Astrocyte of the spinal cord (primary cell): Measurements from ENCODE around the gene RBBP8NL.

Experiments used
- DNase-seq: peaks from one replicate; pipeline ENCODE4 v3.0.0; 2011; ENCODE audit warnings: low read depth, low spot score
- H3K4me3 ChIP-seq: 2 replicates; pipeline ENCODE4 v1.5.1; 2011; ENCODE audit warnings: low read depth, mild to moderate bottlenecking, low read length, moderate library complexity
- CTCF ChIP-seq: IDR thresholded peaks from 2 replicates; pipeline ENCODE4 v1.5.1; 2012; ENCODE audit warnings: low read depth, mild to moderate bottlenecking, low read length, inconsistent platforms
- in situ Hi-C: cut with HindIII; loops from 2 replicates; pipeline ENCODE4 v1.10.0; 2017; ENCODE audit warnings: low sequenced_read_pairs

Gene RBBP8NL

GRCh38 chr20:62461834-62462233 lies 34.5 kb upstream of the RBBP8NL start:
- no peak for DNase-seq
- no peak for TF ChIP-seq CTCF
- H3K4me3 ChIP-seq: no peak overlapping the region
- in situ Hi-C loops: no loop called here

- no peak for DNase-seq
- TF ChIP-seq CTCF: no peak
- in situ Hi-C loops: no loop called here
- H3K4me3 ChIP-seq: no peak overlapping the region
Observed at GRCh38 chr20:62461157-62461556, 33.8 kb upstream of the RBBP8NL start.

GRCh38 chr20:62460678-62461077 lies 33.3 kb upstream of the RBBP8NL start:
- no peak for DNase-seq
- no peak for TF ChIP-seq CTCF
- in situ Hi-C loops: no loop called here
- H3K4me3 ChIP-seq: no peak overlapping the region

GRCh38 chr20:62459488-62459887 lies 32.1 kb upstream of the RBBP8NL start:
- TF ChIP-seq CTCF: no peak
- in situ Hi-C loops: no loop called here
- no peak for DNase-seq
- no peak overlapping the region for H3K4me3 ChIP-seq

- no peak overlapping the region for H3K4me3 ChIP-seq
Observed at GRCh38 chr20:62458275-62459251, 31.2 kb upstream of the RBBP8NL start.

DNA sequence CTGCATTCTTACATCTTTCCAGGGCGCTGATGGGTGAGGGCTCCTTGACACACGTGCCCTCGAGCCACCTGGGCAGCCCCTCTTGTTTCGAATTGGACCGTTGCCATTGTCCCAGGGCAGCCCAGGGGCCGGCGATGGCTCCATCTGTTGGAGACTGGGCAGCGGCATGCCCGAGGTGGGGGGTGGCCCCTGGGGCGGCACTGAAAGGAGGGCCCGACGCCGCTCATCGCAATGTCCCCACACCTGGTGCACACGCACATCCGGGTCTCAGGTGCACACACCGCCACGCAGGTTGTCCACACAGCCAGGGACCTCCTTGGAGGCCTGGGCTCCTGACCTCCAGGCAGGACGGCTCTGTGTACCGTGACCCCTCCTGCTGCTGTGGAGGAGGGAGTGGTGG lies 30.5 kb upstream of the RBBP8NL start:
- no peak for DNase-seq
- in situ Hi-C loops: no loop called here
- TF ChIP-seq CTCF: no peak
- no peak overlapping the region for H3K4me3 ChIP-seq

More at GRCh38 chr20:62458275-62459251, 31.2 kb upstream of the RBBP8NL start:
- in situ Hi-C loops: no loop called here
- no peak for TF ChIP-seq CTCF
- no peak for DNase-seq
